IMR-90 (cell line): ENCODE measurements around the gene RABGEF1. TPM values are rescaled to one million over a fixed set of nuclear protein-coding genes. Genes with fewer than 3 reads are reported as not detected.
A peak's percentile ranks its signal among the peaks of the same experiment; 100 is the strongest.
"Not testable (repeated sequence)": the region's sequence is repeated elsewhere in the genome, so short reads cannot be mapped to it uniquely, and the experiment has no call there.

ENCODE experiments used
- ATAC-seq: fragments of 200-7000 bp; cut with Tn5 transposase; 2 replicates; pipeline ENCODE4 v1.9.1; 2020; ENCODE audit warnings: low read depth, mild to moderate bottlenecking, moderate library complexity
- BruUV-seq: library from RNA; stranded (reverse); fragments of 400-500 nt; replicated peaks from 2 replicates; lab custom pipeline; 2021; lab: Mats Ljungman, UMichigan
- CTCF ChIA-PET: fragments of 300-600 bp; formaldehyde crosslinking; extraction: SDS; loops from one replicate; lab custom pipeline; 2021; ENCODE audit warnings: antibody characterized with exemption; lab: Yijun Ruan, JAX
- POLR2A ChIA-PET: fragments of 300-600 bp; sonication (Branson Sonifier 250); formaldehyde crosslinking; loops from one replicate; lab custom pipeline; 2022; ENCODE audit warnings: antibody characterized with exemption; ENCODE audit not compliant: unreplicated experiment; lab: Charles Lee
- DNase-seq: peaks from one replicate; pipeline ENCODE4 v3.0.0; 2013
- H2AFZ ChIP-seq: replicated peaks from 2 replicates; pipeline ENCODE3; 2013; ENCODE audit warnings: low read length, mild to moderate bottlenecking; ENCODE audit not compliant: poor library complexity
- H2AK5ac ChIP-seq: 2 replicates; pipeline ENCODE4 v1.6.1; 2013; ENCODE audit warnings: low read depth, low read length, inconsistent platforms
- H2AK9ac ChIP-seq: replicated peaks from 2 replicates; pipeline ENCODE3; 2013; ENCODE audit warnings: mild to moderate bottlenecking, low read depth, low read length, moderate library complexity; ENCODE audit not compliant: poor library complexity
- H2BK120ac ChIP-seq: 2 replicates; pipeline ENCODE4 v1.6.1; 2013; ENCODE audit warnings: low read depth, low read length, inconsistent platforms
- H2BK15ac ChIP-seq: 3 replicates; pipeline ENCODE4 v1.6.1; 2013; ENCODE audit warnings: low read depth, low read length, inconsistent platforms
- H2BK20ac ChIP-seq: 2 replicates; pipeline ENCODE4 v1.6.1; 2013; ENCODE audit warnings: low read depth, mild to moderate bottlenecking, inconsistent platforms, low read length, moderate library complexity
- H2BK5ac ChIP-seq: 2 replicates; pipeline ENCODE4 v1.6.1; 2013; ENCODE audit warnings: mild to moderate bottlenecking, low read depth, low read length, inconsistent platforms; ENCODE audit not compliant: poor library complexity, severe bottlenecking
- H3K14ac ChIP-seq: replicated peaks from 2 replicates; pipeline ENCODE4 v1.6.1; 2013; ENCODE audit warnings: low read depth, low read length, inconsistent platforms
- H3K18ac ChIP-seq: 2 replicates; pipeline ENCODE4 v1.6.1; 2013; ENCODE audit warnings: low read depth, low read length, control low read depth
- H3K23ac ChIP-seq: 2 replicates; pipeline ENCODE4 v1.6.1; 2013; ENCODE audit warnings: low read depth, low read length, inconsistent platforms
- H3K27ac ChIP-seq: 2 replicates; pipeline ENCODE4 v1.5.1; 2013; ENCODE audit warnings: mild to moderate bottlenecking, control low read depth, low read length; ENCODE audit not compliant: insufficient read depth
- H3K27me3 ChIP-seq: 2 replicates; pipeline ENCODE4 v1.6.1; 2013; ENCODE audit warnings: low read length; ENCODE audit not compliant: control insufficient read depth, insufficient read depth
- H3K36me3 ChIP-seq: 2 replicates; pipeline ENCODE4 v1.6.1; 2013; ENCODE audit warnings: low read length, mixed read lengths; ENCODE audit not compliant: control insufficient read depth, insufficient read depth
- H3K4ac ChIP-seq: 2 replicates; pipeline ENCODE4 v1.6.1; 2013; ENCODE audit warnings: low read depth, low read length, inconsistent platforms
- H3K4me1 ChIP-seq: 2 replicates; pipeline ENCODE4 v1.6.1; 2013; ENCODE audit warnings: low read length, mixed read lengths; ENCODE audit not compliant: control insufficient read depth, insufficient read depth
- H3K4me2 ChIP-seq: 2 replicates; pipeline ENCODE4 v1.6.1; 2013; ENCODE audit warnings: low read depth, mild to moderate bottlenecking, control low read depth, low read length, moderate library complexity
- H3K4me3 ChIP-seq: 2 replicates; pipeline ENCODE4 v1.5.1; 2013; ENCODE audit warnings: low read depth, mild to moderate bottlenecking, control low read depth, low read length, moderate library complexity; ENCODE audit not compliant: insufficient read depth
- H3K56ac ChIP-seq: 2 replicates; pipeline ENCODE4 v1.6.1; 2013; ENCODE audit warnings: low read length, inconsistent platforms; ENCODE audit not compliant: insufficient read depth; ENCODE audit errors: extremely low read depth
- H3K79me1 ChIP-seq, 2 experiments: 2 replicates each; pipeline ENCODE4 v1.6.1; 2013; ENCODE audit warnings: low read length in 2 of 2, inconsistent platforms in 1 of 2, low read depth in 1 of 2
- H3K9ac ChIP-seq: 2 replicates; pipeline ENCODE4 v1.6.1; 2013; ENCODE audit warnings: low read depth, low read length, control low read depth
- H3K9me1 ChIP-seq: 2 replicates; pipeline ENCODE4 v1.6.1; 2013; ENCODE audit warnings: low read length, inconsistent platforms; ENCODE audit not compliant: insufficient read depth
- H3K9me3 ChIP-seq: 2 replicates; pipeline ENCODE4 v1.6.1; 2013; ENCODE audit warnings: low read length; ENCODE audit not compliant: control insufficient read depth, insufficient read depth
- H4K20me1 ChIP-seq: 2 replicates; pipeline ENCODE4 v1.6.1; 2013; ENCODE audit warnings: low read length, inconsistent platforms; ENCODE audit not compliant: insufficient read depth
- H4K5ac ChIP-seq: 2 replicates; pipeline ENCODE4 v1.6.1; 2013; ENCODE audit warnings: mild to moderate bottlenecking, low read depth, low read length, control low read depth
- H4K8ac ChIP-seq, 2 experiments: 2 replicates each; pipeline ENCODE4 v1.6.1; 2013; ENCODE audit warnings: low read depth in 2 of 2, low read length in 2 of 2, control low read depth in 1 of 2, inconsistent platforms in 1 of 2
- H4K91ac ChIP-seq: 2 replicates; pipeline ENCODE4 v1.6.1; 2013; ENCODE audit warnings: low read depth, low read length, inconsistent platforms; ENCODE audit not compliant: insufficient read depth
- CEBPB ChIP-seq: IDR thresholded peaks from 2 replicates; pipeline ENCODE4 v1.6.1; 2012; ENCODE audit warnings: low read depth, low read length, improper control_type of control experiment
- CTCF ChIP-seq: conservative IDR thresholded peaks from 2 replicates; pipeline ENCODE4 v1.5.1; 2012; ENCODE audit warnings: mild to moderate bottlenecking, low read depth, low read length, improper control_type of control experiment
- MAZ ChIP-seq: IDR thresholded peaks from 2 replicates; pipeline ENCODE4 v1.6.1; 2012; ENCODE audit warnings: low read depth, mild to moderate bottlenecking, low read length, improper control_type of control experiment, moderate library complexity, borderline replicate concordance
- MXI1 ChIP-seq: IDR thresholded peaks from 2 replicates; pipeline ENCODE4 v1.6.1; 2012; ENCODE audit warnings: low read depth, mild to moderate bottlenecking, low read length, moderate library complexity, borderline replicate concordance
- RAD21 ChIP-seq: IDR thresholded peaks from 2 replicates; pipeline ENCODE4 v1.6.1; 2012; ENCODE audit warnings: low read length, improper control_type of control experiment
- SMC3 ChIP-seq: fragments of 150-350 bp; IDR thresholded peaks from 2 replicates; pipeline ENCODE4 v1.6.1; 2016; ENCODE audit warnings: low read depth, mild to moderate bottlenecking, antibody characterized with exemption, low read length, moderate library complexity
- WGBS, 2 experiments: methylation state at CpG; one replicate each; pipeline versions ENCODE4 v1.1.5 to v1.1.7; 2013; ENCODE audit warnings: missing lambda C conversion rate in 2 of 2; ENCODE audit not compliant: insufficient read length in 1 of 2; ENCODE audit errors: extremely low coverage in 2 of 2; 5-methylcytosine and 5-hydroxymethylcytosine counted together
- dilution Hi-C: fragments of 300-500 bp; cut with HindIII; formaldehyde crosslinking; loops from one replicate; pipeline ENCODE4 v1.14.3; 2018; ENCODE audit warnings: low sequenced_read_pairs; ENCODE audit not compliant: unreplicated experiment
- in situ Hi-C: fragments of 300-500 bp; cut with MboI; formaldehyde crosslinking; loops from 3 replicates; pipeline ENCODE4 v1.14.3; 2019; ENCODE audit warnings: low sequenced_read_pairs, inconsistent platforms, mixed read lengths
- intact Hi-C: fragments of 100-400 bp; cut with micrococcal nuclease; formaldehyde crosslinking; loops from 2 replicates; pipeline ENCODE4 v1.10.0; 2022
- polyA plus RNA-seq, 3 experiments: library from polyadenylated mRNA; depleted of rRNA; stranded (reverse); fragments of >200 nt; gene quantifications; 2 replicates each; pipeline ENCODE4 v1.2.3, GENCODE V29; 2012; ENCODE audit warnings: low replicate concordance in 1 of 3
- total RNA-seq: library from RNA; depleted of rRNA; stranded (reverse); fragments of >200 nt; gene quantifications from 2 replicates; pipeline ENCODE4 v1.2.3, GENCODE V29; 2012

Gene RABGEF1
- total and polyA plus RNA-seq, 2 of the 4 experiments (the other 2 are of a cell fraction), result 34.9 to 56.6 TPM

- no TSS peak for BruUV-seq
- H3K14ac ChIP-seq, result no peak overlapping the region
- H3K4ac ChIP-seq, result no peak overlapping the region
- H3K4me2 ChIP-seq, result no peak overlapping the region
- H3K23ac ChIP-seq, result no peak overlapping the region
- dilution Hi-C loops, result no loop called here
- peaks cover 21 to 59% of the 10 kb centered on the region in 2 experiments for H3K79me1 ChIP-seq
- H3K4me3 ChIP-seq, result no peak overlapping the region
- H4K5ac ChIP-seq, result no peak overlapping the region
- H2AK9ac ChIP-seq, result no peak overlapping the region
- H2AK5ac ChIP-seq, result no peak overlapping the region
- H3K9me3 ChIP-seq, result no peaks in the 10 kb centered on the region
- peak; percentile 50 for DNase-seq
- TF ChIP-seq CTCF (no peak), CEBPB (peak; percentile 73), MXI1 (no peak), MAZ (no peak), SMC3 (no peak), RAD21 (no peak)
- H3K18ac ChIP-seq, result no peak overlapping the region
- peaks cover 13% of the 10 kb centered on the region; the same call in 1 of the 2 replicates for H3K9me1 ChIP-seq
- no peak overlapping the region for H3K27ac ChIP-seq
- in situ Hi-C loops, result no loop called here
- no peak overlapping the region for H2BK120ac ChIP-seq
- peak; percentile 71 for ATAC-seq
- no peak overlapping the region for H2BK20ac ChIP-seq
- H4K20me1 ChIP-seq, result peaks cover 55% of the 10 kb centered on the region
- H4K8ac ChIP-seq, result no peak overlapping the region
- H2BK15ac ChIP-seq, result no peak overlapping the region
- peaks cover 2% of the 10 kb centered on the region for H3K4me1 ChIP-seq
- H3K36me3 ChIP-seq, result peaks cover 6% of the 10 kb centered on the region
- no peak overlapping the region for H4K91ac ChIP-seq
- H3K27me3 ChIP-seq, result no peaks in the 10 kb centered on the region
- POLR2A ChIA-PET, result no interaction called here
- no peak overlapping the region for H3K9ac ChIP-seq
- CTCF ChIA-PET, result no interaction called here
- WGBS, 2 experiments, result no CpG with 5 or more reads among the region's 4 CpGs
- H2AFZ ChIP-seq, result no peak overlapping the region
- no peak overlapping the region for H3K56ac ChIP-seq
- intact Hi-C loops, result no loop called here
- H2BK5ac ChIP-seq, result no peak overlapping the region
Measured at GRCh38 chr7:66754541-66754940, 14.0 kb downstream of the RABGEF1 start.

GRCh38 chr7:66755059-66755458 is 14.5 kb downstream of the RABGEF1 start:
- H2BK20ac ChIP-seq, H2BK15ac ChIP-seq, in situ Hi-C loops, H2AK9ac ChIP-seq, dilution Hi-C loops, H3K4me1 ChIP-seq, H3K4me3 ChIP-seq, H3K9me3 ChIP-seq, BruUV-seq, H3K27ac ChIP-seq, H2BK5ac ChIP-seq, POLR2A ChIA-PET, H2AK5ac ChIP-seq, DNase-seq, H3K56ac ChIP-seq, H3K9ac ChIP-seq, H3K14ac ChIP-seq, CTCF ChIA-PET, H2BK120ac ChIP-seq, H3K18ac ChIP-seq, H2AFZ ChIP-seq, H4K5ac ChIP-seq, H3K27me3 ChIP-seq, H4K91ac ChIP-seq, H3K4me2 ChIP-seq, H3K36me3 ChIP-seq, H3K23ac ChIP-seq, ATAC-seq, intact Hi-C loops, H4K8ac ChIP-seq, H3K4ac ChIP-seq: not testable (repeated sequence)
- Histone ChIP-seq H3K79me1 (peaks cover 22 to 64% of the 10 kb centered on the region in 2 experiments), H4K20me1 (peaks cover 56% of the 10 kb centered on the region), H3K9me1 (peaks cover 18% of the 10 kb centered on the region)
- WGBS, 2 experiments, result no CpG with 5 or more reads among the region's 4 CpGs
